Lower lobe of right lung (tissue), 2 donors: ENCODE data around the gene TMUB1. TPM values are rescaled to one million over a fixed set of nuclear protein-coding genes. Genes with fewer than 3 reads are reported as not detected.

Experiments used
- ATAC-seq, 2 donors: fragments of 200-7000 bp; cut with Tn5 transposase; one replicate each; pipeline ENCODE4 v1.9.1; 2020 to 2022; ENCODE audit warnings: mild to moderate bottlenecking in 2 of 2, moderate library complexity in 2 of 2
- DNase-seq: peaks from one replicate; pipeline ENCODE4 v3.0.0-alpha.2; 2020
- H3K27ac ChIP-seq: fragments of 200-600 bp; one replicate; pipeline ENCODE4 v1.8.0; 2022
- H3K27me3 ChIP-seq: fragments of 200-600 bp; one replicate; pipeline ENCODE4 v1.8.0; 2022; ENCODE audit warnings: low read depth
- H3K36me3 ChIP-seq: fragments of 200-600 bp; one replicate; pipeline ENCODE4 v1.8.0; 2022; ENCODE audit warnings: mild to moderate bottlenecking
- H3K4me1 ChIP-seq: fragments of 200-600 bp; one replicate; pipeline ENCODE4 v1.8.0; 2022
- H3K4me3 ChIP-seq: fragments of 200-600 bp; one replicate; pipeline ENCODE4 v1.8.0; 2022; ENCODE audit warnings: mild to moderate bottlenecking
- H3K9me3 ChIP-seq: fragments of 200-600 bp; one replicate; pipeline ENCODE4 v1.8.0; 2022
- CTCF ChIP-seq: fragments of 200-600 bp; IDR thresholded peaks from one replicate; pipeline ENCODE4 v1.8.0; 2022; ENCODE audit warnings: antibody characterized with exemption, mild to moderate bottlenecking
- intact Hi-C: fragments of 100-400 bp; cut with DNase I; formaldehyde crosslinking; loops from one replicate; pipeline ENCODE4 v1.11.0; 2022
- total RNA-seq: library from RNA; stranded (reverse); fragmentation: NEBNext Ultra II Directional; extraction: Animal tissue kit (Norgen Biotek cat#: 25700); gene quantifications from one replicate; pipeline ENCODE4 v1.2.1, GENCODE V29; 2021
- donor health status: DM: no; HTN: yes; CAD: no; lungs with severe emphysema.

TMUB1 gene
- total RNA-seq, 1 donor from 2014 or later, result 37.4 TPM

- intact Hi-C loops, result no loop called here
- H3K36me3 ChIP-seq, result peaks cover 48% of the 10 kb centered on the region
Measured at GRCh38 chr7:151032936-151033863, 50.1 kb downstream of the TMUB1 start.

More at GRCh38 chr7:151032936-151033863, 50.1 kb downstream of the TMUB1 start:
- TF ChIP-seq CTCF, result no peak
- ATAC-seq (no peak), DNase-seq (no peak)
- Histone ChIP-seq H3K4me1 (peaks cover 13% of the 10 kb centered on the region), H3K9me3 (no peaks in the 10 kb centered on the region), H3K27ac (no peak overlapping the region), H3K4me3 (no peak overlapping the region), H3K27me3 (no peaks in the 10 kb centered on the region)

Other genes with a start within 250 kb of the TMUB1 start
- 1.7 TPM for gene AOC1, start 231.0 kb downstream of the TMUB1 start, total RNA-seq
- gene KCNH2, start 105.2 kb downstream of the TMUB1 start, total RNA-seq, result 2.4 TPM
- 15.1 TPM for gene NOS3, start 92.5 kb downstream of the TMUB1 start, total RNA-seq
- gene ATG9B, start 59.0 kb downstream of the TMUB1 start, total RNA-seq, result 0.38 TPM
- 42.4 TPM for gene ABCB8, start 55.0 kb downstream of the TMUB1 start, total RNA-seq
- 3.7 TPM for gene ASIC3, start 35.0 kb downstream of the TMUB1 start, total RNA-seq
- 13.7 TPM for gene CDK5, start 25.6 kb downstream of the TMUB1 start, total RNA-seq
- gene SLC4A2, start 23.9 kb downstream of the TMUB1 start, total RNA-seq, result 182 TPM
- 54.4 TPM for gene FASTK, start 2.7 kb downstream of the TMUB1 start, total RNA-seq
- 157 TPM for gene AGAP3, start 3.0 kb upstream of the TMUB1 start, total RNA-seq
- not detected for gene GBX1, start 84.2 kb upstream of the TMUB1 start, total RNA-seq
- not detected for gene ASB10, start 103.8 kb upstream of the TMUB1 start, total RNA-seq
- gene H2BK1, start 127.0 kb upstream of the TMUB1 start, total RNA-seq, result not detected
- gene ABCF2, start 143.7 kb upstream of the TMUB1 start, total RNA-seq, result 23.3 TPM
- gene CHPF2, start 149.0 kb upstream of the TMUB1 start, total RNA-seq, result 34.7 TPM
- 53.1 TPM for gene SMARCD3, start 165.2 kb upstream of the TMUB1 start, total RNA-seq